ENCODE data around the gene REXO5.

Gene REXO5

GRCh38 chr16:20884240-20884556 lies 77.9 kb downstream of the REXO5 start:
- H3K27ac ChIP-seq (ENCODE audit: low read depth, low read length, poor library complexity, severe bottlenecking), result no peak overlapping the region
- no peak overlapping the region for H3K4me2 ChIP-seq (ENCODE audit: low read length)
- peaks cover 5% of the 10 kb centered on the region for H3K4me1 ChIP-seq (ENCODE audit: insufficient read depth, low read length, severe bottlenecking)
- TF ChIP-seq CTCF (IDR thresholded peaks at IDR 0.05; ENCODE audit: low read length), result no peak
- no peak for TF ChIP-seq EZH2 (IDR thresholded peaks at IDR 0.05; ENCODE audit: borderline replicate concordance, low read length)
- no peak overlapping the region for H2AFZ ChIP-seq (ENCODE audit: low read length)
- peaks cover 7% of the 10 kb centered on the region; the same call in 1 of the 2 replicates for H3K36me3 ChIP-seq (ENCODE audit: insufficient read depth, low read length)
- H3K9me2 ChIP-seq (ENCODE audit: low read depth, low read length), result no peaks in the 10 kb centered on the region
- no peaks in the 10 kb centered on the region for H3K79me2 ChIP-seq (ENCODE audit: insufficient read depth, low read length)
- no peak overlapping the region for H3K4me3 ChIP-seq (ENCODE audit: low read depth, low read length, poor library complexity, severe bottlenecking)
- H3K9me3 ChIP-seq (ENCODE audit: low read length), result no peaks in the 10 kb centered on the region
- H4K20me1 ChIP-seq (ENCODE audit: insufficient read depth, low read length), result no peaks in the 10 kb centered on the region
- no peak overlapping the region for H3K9ac ChIP-seq (ENCODE audit: low read length)
- no peaks in the 10 kb centered on the region for H3K27me3 ChIP-seq (ENCODE audit: insufficient read depth, low read length)
- 0 out of 2 replicates have a peak, but pooled peaks cover 3% of the 10 kb centered on the region for H3F3A ChIP-seq (ENCODE audit: insufficient read depth, low read length)

GRCh38 chr16:20886320-20886719 lies 80.0 kb downstream of the REXO5 start:
- H3K79me2 ChIP-seq (ENCODE audit: insufficient read depth, low read length), result no peaks in the 10 kb centered on the region
- no peak overlapping the region for H2AFZ ChIP-seq (ENCODE audit: low read length)
- H3F3A ChIP-seq (ENCODE audit: insufficient read depth, low read length), result 0 out of 2 replicates have a peak, but pooled peaks cover 3% of the 10 kb centered on the region
- H3K36me3 ChIP-seq (ENCODE audit: insufficient read depth, low read length), result peaks cover 7% of the 10 kb centered on the region; the same call in 1 of the 2 replicates
- H3K9me2 ChIP-seq (ENCODE audit: low read depth, low read length), result no peaks in the 10 kb centered on the region
- no peak overlapping the region for H3K9ac ChIP-seq (ENCODE audit: low read length)
- H3K27ac ChIP-seq (ENCODE audit: low read depth, low read length, poor library complexity, severe bottlenecking), result no peak overlapping the region
- no peaks in the 10 kb centered on the region for H3K9me3 ChIP-seq (ENCODE audit: low read length)
- H3K4me3 ChIP-seq (ENCODE audit: low read depth, low read length, poor library complexity, severe bottlenecking), result no peak overlapping the region
- no peaks in the 10 kb centered on the region for H3K27me3 ChIP-seq (ENCODE audit: insufficient read depth, low read length)
- H4K20me1 ChIP-seq (ENCODE audit: insufficient read depth, low read length), result no peaks in the 10 kb centered on the region
- H3K4me2 ChIP-seq (ENCODE audit: low read length), result no peak overlapping the region
- H3K4me1 ChIP-seq (ENCODE audit: insufficient read depth, low read length, severe bottlenecking), result no peaks in the 10 kb centered on the region
- TF ChIP-seq CTCF (IDR thresholded peaks at IDR 0.05; ENCODE audit: low read length) (no peak), EZH2 (IDR thresholded peaks at IDR 0.05; ENCODE audit: borderline replicate concordance, low read length) (no peak)

GRCh38 chr16:20887207-20887606 lies 80.9 kb downstream of the REXO5 start:
- no peaks in the 10 kb centered on the region for H4K20me1 ChIP-seq (ENCODE audit: insufficient read depth, low read length)
- H3K36me3 ChIP-seq (ENCODE audit: insufficient read depth, low read length), result peaks cover 8% of the 10 kb centered on the region; the same call in 1 of the 2 replicates
- H2AFZ ChIP-seq (ENCODE audit: low read length), result no peak overlapping the region
- H3F3A ChIP-seq (ENCODE audit: insufficient read depth, low read length), result 0 out of 2 replicates have a peak, but pooled peaks cover 3% of the 10 kb centered on the region
- no peaks in the 10 kb centered on the region for H3K9me3 ChIP-seq (ENCODE audit: low read length)
- H3K27me3 ChIP-seq (ENCODE audit: insufficient read depth, low read length), result no peaks in the 10 kb centered on the region
- no peak for TF ChIP-seq CTCF (IDR thresholded peaks at IDR 0.05; ENCODE audit: low read length)
- H3K4me2 ChIP-seq (ENCODE audit: low read length), result no peak overlapping the region
- no peaks in the 10 kb centered on the region for H3K79me2 ChIP-seq (ENCODE audit: insufficient read depth, low read length)
- no peak overlapping the region for H3K27ac ChIP-seq (ENCODE audit: low read depth, low read length, poor library complexity, severe bottlenecking)
- H3K4me1 ChIP-seq (ENCODE audit: insufficient read depth, low read length, severe bottlenecking), result no peaks in the 10 kb centered on the region
- no peaks in the 10 kb centered on the region for H3K9me2 ChIP-seq (ENCODE audit: low read depth, low read length)
- H3K9ac ChIP-seq (ENCODE audit: low read length), result no peak overlapping the region
- H3K4me3 ChIP-seq (ENCODE audit: low read depth, low read length, poor library complexity, severe bottlenecking), result no peak overlapping the region
